Measurements from ENCODE around the gene UBE4A.
A peak's percentile ranks its signal among the peaks of the same experiment; 100 is the strongest.

Gene UBE4A

GRCh38 chr11:118339281-118339961 is 20.0 kb upstream of the UBE4A start:
- DNase-seq (ENCODE audit: low read depth, low spot score), result no peak
- peak overlapping the region; percentile 71 for H3K4me3 ChIP-seq (ENCODE audit: low read length)

- H3K4me3 ChIP-seq (ENCODE audit: low read length), result peak overlapping the region; percentile 71
- peak; percentile 87 for DNase-seq (ENCODE audit: low read depth, low spot score)
These were observed 19.0 kb upstream of the UBE4A start for GRCh38 chr11:118340449-118340848.

DNA sequence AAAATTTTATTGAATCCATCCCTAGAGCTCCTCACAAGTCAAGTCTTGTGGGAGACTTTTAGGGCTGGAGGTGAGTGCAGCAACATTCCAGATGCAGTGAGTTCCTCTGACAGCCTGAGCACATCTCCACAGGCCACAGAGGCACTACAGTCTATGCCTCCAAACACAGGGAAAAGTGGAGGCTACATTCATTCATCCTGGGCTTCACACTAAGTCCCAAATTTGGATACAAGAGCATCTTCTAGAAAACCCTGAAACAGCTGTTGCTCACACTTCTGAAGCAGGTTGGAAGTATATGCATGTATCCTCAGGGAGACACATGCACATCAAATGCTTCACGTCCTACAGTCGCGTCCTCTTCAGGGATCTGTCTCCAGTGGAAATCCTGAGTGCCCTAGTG is 18.1 kb upstream of the UBE4A start:
- no peak for DNase-seq (ENCODE audit: low read depth, low spot score)
- peak overlapping the region; percentile 71 for H3K4me3 ChIP-seq (ENCODE audit: low read length)

- DNase-seq (ENCODE audit: low read depth, low spot score), result no peak
- H3K4me3 ChIP-seq (ENCODE audit: low read length), result peak overlapping the region; percentile 71
These were observed 17.4 kb upstream of the UBE4A start for GRCh38 chr11:118341815-118342489.

- peak within 1 kb of the TSS; percentile 71 for H3K4me3 ChIP-seq (ENCODE audit: low read length)
- peak; percentile 97 for DNase-seq (ENCODE audit: low read depth, low spot score)
These were observed 16.8 kb upstream of the UBE4A start, which contains the start of gene CD3D for GRCh38 chr11:118342503-118343161. CD3D (minus strand) TSS chr11:118342705; CDS start chr11:118342607, 98 bp downstream.

GRCh38 chr11:118343248-118343647 is 16.2 kb upstream of the UBE4A start:
- DNase-seq (ENCODE audit: low read depth, low spot score), result no peak
- H3K4me3 ChIP-seq (ENCODE audit: low read length), result peak overlapping the region; percentile 71

- peak; percentile 91 for DNase-seq (ENCODE audit: low read depth, low spot score)
- peak within 1 kb of the TSS; percentile 71 for H3K4me3 ChIP-seq (ENCODE audit: low read length)
These were observed 15.4 kb upstream of the UBE4A start, which contains the start of gene CD3G for GRCh38 chr11:118343981-118344515. CD3G (plus strand) TSS chr11:118344344; CDS start chr11:118344424, 80 bp downstream.

DNA sequence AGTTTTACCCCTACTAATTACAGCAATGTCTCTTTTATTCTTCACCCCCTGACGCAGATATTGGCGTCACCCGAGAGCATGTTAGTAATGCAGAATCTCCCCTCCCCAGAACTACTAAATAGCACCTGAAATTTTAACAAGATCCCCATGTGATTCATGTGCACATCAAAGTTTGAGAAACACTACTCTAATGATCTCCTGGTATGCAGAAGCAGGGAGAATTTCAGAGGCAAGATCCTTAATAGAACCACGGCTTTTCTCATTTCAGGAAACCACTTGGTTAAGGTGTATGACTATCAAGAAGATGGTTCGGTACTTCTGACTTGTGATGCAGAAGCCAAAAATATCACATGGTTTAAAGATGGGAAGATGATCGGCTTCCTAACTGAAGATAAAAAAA is 9.9 kb upstream of the UBE4A start:
- no peak for DNase-seq (ENCODE audit: low read depth, low spot score)
- no peak overlapping the region for H3K4me3 ChIP-seq (ENCODE audit: low read length)

GRCh38 chr11:118353084-118353710 is 6.2 kb upstream of the UBE4A start:
- no peak overlapping the region for H3K4me3 ChIP-seq (ENCODE audit: low read length)
- DNase-seq (ENCODE audit: low read depth, low spot score), result peak; percentile 51

DNA sequence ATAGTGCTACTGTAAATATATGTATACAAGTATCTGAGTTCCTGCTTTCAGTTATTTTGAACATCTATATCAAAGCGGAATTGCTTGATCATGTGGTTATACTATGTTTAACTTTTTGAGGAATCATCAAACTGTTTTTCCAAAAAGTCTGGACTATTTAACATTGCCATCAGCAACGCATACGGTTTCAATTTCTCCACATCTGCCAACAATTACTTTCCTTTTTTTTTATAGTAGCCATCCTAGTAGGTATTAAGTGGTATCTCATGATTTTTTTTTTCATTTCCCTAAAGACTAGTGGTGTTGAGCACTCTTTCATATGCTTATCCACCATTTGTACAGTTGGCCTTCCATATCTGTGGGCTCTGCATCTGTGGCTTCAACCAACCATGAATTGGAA is 1.3 kb upstream of the UBE4A start:
- no peak overlapping the region for H3K4me3 ChIP-seq (ENCODE audit: low read length)
- no peak for DNase-seq (ENCODE audit: low read depth, low spot score)

GRCh38 chr11:118364956-118365615 is 5.7 kb downstream of the UBE4A start:
- no peak for DNase-seq (ENCODE audit: low read depth, low spot score)
- H3K4me3 ChIP-seq (ENCODE audit: low read length), result no peak overlapping the region

DNA sequence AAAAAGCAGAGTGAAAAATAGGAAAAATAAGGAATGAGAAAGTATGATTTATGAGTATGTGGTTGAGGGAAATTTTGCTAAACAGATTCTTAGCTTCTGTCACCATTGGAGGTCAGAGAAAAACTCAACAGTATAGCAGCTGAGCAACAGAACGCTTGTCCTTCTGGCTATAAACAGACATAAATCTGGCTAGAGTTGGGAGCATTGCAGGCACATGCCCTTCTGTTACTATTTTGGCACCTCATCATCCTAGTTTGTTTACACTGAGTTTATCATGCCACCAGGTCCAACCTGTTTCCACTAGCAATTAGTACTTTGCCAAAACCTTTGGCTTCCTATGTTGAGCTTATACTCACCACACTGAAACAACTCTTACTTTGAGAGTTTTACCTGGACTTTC is 6.9 kb downstream of the UBE4A start:
- H3K4me3 ChIP-seq (ENCODE audit: low read length), result no peak overlapping the region
- no peak for DNase-seq (ENCODE audit: low read depth, low spot score)

DNA sequence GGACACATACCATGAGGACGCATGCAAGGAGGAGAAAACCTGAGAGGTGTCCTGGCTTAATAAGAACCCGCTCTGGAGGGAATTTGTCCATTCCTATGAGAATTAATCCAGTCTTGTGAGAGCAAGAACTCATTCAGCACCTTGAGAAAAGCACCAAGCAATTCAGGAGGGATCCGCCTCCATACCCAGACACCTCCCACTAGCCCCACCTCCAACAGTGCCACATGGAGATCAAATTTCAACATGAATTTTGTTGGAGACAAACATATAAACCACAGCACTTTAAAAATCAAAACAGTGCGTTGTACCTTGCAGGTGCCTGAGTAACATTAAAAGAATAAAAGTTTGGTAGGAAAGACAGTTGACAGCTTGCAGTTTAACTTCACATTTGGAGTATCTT is 11.4 kb downstream of the UBE4A start:
- H3K4me3 ChIP-seq (ENCODE audit: low read length), result no peak overlapping the region
- no peak for DNase-seq (ENCODE audit: low read depth, low spot score)

DNA sequence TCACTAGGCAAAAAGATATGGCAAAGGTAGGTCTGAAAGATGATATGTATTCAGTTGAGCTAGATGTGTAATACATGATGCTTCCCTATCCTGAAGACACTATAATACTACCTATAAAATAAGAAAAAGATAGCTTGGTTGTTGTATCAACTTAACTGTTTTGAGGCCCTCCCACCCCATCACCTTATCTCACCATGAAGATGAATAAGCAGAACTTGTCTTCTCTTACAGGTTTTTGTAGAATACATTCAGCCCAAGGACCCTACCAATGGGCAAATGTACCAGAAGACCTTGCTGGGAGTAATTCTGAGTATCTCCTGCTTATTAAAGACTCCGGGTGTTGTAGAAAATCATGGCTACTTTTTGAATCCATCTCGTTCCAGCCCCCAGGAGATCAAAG is 13.9 kb downstream of the UBE4A start:
- H3K4me3 ChIP-seq (ENCODE audit: low read length), result no peak overlapping the region
- DNase-seq (ENCODE audit: low read depth, low spot score), result no peak

- no peak for DNase-seq (ENCODE audit: low read depth, low spot score)
- no peak overlapping the region for H3K4me3 ChIP-seq (ENCODE audit: low read length)
These were observed 14.5 kb downstream of the UBE4A start for GRCh38 chr11:118373871-118374270.

GRCh38 chr11:118374729-118375128 is 15.3 kb downstream of the UBE4A start:
- DNase-seq (ENCODE audit: low read depth, low spot score), result no peak
- no peak overlapping the region for H3K4me3 ChIP-seq (ENCODE audit: low read length)

DNA sequence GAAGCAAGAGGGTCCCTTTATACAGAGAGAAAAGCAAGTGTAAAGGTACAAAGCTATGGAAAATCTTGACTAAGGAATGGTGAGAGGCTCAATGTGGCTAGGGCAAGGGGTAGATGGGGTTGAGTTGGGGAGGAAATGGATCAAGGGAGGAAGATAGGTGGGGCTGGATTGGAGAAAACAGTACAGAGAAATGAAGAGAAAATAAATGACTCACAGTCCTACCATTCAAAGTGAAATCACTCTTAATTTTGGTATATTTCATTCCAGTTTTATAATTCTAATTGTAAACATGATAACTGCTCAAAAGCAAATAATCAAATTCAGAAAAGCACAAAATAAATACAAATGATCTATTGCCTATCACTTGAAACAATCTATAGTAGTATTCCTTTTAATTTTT is 16.6 kb downstream of the UBE4A start:
- H3K4me3 ChIP-seq (ENCODE audit: low read length), result no peak overlapping the region
- no peak for DNase-seq (ENCODE audit: low read depth, low spot score)

DNA sequence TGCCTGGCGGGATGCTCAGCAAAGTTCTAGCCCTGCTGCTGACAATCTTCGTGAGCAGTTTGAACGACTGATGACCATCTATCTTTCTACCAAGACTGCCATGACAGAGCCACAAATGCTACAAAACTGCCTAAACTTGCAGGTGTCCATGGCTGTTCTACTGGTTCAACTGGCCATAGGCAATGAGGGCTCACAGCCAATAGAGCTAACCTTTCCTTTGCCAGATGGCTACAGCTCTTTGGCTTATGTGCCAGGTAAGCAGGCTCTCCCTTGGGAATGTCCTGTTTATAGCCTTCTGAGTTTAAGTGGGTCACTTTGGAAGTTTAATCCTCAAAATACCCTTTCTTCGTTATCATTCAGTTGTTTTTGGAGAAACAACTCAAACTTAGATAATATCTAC is 20.1 kb downstream of the UBE4A start:
- H3K4me3 ChIP-seq (ENCODE audit: low read length), result no peak overlapping the region
- no peak for DNase-seq (ENCODE audit: low read depth, low spot score)

GRCh38 chr11:118380571-118380970 is 21.2 kb downstream of the UBE4A start:
- DNase-seq (ENCODE audit: low read depth, low spot score), result no peak

More at GRCh38 chr11:118380571-118380970, 21.2 kb downstream of the UBE4A start:
- H3K4me3 ChIP-seq (ENCODE audit: low read length), result no peak overlapping the region
